ENCODE results near the gene S100A6.
"Not testable (repeated sequence)": the region's sequence is repeated elsewhere in the genome, so short reads cannot be mapped to it uniquely, and the experiment has no call there.

S100A6 gene

DNA sequence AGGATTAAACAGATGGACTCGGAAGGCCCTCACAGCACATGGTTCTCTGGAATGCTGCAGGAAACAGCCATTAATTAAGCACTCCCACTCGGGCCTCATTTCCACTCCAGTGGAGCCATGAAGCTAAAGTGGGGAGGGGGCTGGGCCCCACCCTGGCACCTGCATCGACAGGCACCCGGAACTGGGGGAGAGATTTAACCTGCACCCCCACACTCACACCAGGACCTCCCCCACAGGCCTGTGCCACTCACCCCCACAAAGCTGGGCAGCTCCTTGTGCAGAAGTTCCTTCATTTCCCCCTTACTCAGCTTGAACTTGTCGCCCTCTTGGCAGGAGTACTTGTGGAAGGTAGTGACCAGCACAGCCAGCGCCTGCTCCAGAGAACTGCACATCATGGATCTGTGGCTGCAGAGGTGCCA lies 27.7 kb upstream of the S100A6 start:
- no peak for DNase-seq

DNA sequence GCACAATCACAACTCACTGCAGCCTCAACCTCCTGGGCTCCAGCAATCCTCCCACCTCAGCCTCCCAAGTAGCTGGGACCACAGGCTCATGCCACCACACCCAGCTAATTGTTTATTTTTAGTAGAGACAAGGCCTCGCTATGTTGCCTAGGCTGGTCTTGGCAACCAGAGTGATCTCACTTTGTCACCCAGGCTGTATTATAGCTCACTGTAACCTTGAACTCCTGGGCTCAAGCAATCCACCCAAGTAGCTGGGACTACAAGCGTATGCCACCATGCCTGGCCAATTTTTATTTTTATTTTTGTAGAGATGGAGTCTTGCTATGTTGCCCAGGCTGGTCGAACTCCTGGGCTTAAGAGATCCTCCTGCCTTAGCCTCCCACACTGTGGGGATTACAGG lies 26.2 kb upstream of the S100A6 start:
- not testable (repeated sequence) for DNase-seq

DNA sequence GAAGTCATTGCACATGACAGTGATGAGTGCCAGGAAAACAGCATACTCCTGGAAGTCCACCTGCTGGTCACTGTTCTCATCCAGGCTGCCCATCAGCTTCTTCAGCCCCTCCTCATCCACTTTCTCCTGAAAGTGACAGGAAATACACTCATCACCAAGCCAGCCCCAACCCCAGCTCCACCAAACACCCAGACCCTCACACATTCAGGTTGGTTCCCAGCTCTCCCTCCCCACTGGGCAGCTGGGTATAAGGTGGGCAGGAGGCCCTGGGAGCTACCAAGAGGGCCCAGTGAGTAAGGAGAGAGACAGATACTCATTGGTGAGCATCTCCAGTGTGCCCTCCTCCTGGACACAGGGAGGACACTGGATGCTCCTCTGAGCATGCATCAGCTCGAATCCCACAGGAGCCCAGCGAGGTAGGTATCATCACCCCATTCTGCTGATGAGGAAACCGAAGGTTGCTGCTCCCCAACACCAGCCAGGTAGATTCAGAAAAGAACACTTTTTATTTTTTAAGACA lies 25.7 kb upstream of the S100A6 start:
- DNase-seq: no peak

DNA sequence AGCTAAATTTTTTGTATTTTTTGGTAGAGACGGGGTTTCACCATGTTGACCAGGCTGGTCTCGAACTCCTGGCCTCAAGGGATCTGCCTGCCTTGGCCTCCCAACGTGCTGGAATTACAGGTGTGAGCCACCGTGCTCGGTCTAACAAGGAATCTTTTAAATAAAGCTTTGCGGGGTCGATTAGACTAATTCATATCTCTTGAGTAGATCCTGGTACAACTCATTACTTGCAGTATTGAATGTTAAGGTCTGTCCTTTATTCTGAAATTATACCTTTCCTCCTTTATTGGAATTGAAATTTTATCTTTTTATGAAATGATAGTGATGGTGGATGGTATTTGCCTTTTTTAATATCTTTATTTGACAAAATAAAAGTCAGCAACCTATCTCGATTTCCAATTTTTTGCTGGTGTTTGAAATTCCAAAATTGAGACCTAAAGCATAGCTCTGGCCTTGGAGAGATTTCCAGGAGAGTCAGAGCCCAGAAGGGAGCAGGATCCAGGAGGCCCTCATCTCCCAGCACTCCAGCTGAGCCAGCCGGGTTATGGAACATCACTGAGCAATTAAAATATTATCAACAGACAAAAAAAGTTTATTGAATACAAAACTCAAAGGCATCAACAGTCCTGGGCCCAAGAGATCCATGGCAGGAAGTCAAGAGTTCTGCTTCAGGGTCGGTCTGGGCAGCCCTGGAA lies 25.1 kb upstream of the S100A6 start:
- DNase-seq: no peak

DNA sequence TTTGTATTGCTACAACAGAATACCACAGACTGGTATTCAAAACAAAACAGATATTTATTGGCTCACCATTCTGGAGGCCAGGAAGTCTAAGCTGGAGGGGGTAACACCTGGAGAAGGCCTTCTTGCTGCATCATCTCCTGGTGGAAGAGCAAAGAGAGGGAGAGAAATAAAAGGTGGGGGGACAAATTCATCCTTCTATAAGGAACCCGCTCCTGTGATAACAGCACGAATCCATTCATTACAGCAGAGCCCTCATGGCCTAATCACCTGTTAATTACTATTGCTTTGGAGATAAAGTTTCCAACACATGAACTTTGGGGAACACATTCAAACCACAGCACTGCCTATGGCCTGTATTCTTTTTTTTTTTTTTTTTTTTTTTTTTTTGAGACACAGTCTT lies 24.4 kb upstream of the S100A6 start:
- DNase-seq: no peak

DNA sequence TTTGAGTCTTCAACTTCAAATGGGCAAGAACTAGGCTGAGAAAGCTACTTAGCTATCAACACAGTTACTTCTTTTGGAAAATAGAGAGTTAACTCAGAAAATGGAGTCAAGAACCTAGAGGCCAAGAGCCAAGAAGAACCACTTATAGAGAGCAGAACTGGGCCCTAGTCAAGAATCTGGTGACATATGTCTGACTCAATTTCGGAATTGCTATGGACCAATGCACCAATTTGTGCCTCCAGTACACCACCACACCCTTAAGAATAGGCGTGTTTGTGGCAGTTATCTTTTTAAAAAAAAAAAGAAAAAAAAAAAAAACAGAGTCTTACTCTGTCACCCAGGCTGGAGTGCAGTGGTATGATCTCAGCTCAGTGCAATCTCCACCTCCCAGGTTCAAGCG lies 22.1 kb upstream of the S100A6 start:
- no peak for DNase-seq

DNA sequence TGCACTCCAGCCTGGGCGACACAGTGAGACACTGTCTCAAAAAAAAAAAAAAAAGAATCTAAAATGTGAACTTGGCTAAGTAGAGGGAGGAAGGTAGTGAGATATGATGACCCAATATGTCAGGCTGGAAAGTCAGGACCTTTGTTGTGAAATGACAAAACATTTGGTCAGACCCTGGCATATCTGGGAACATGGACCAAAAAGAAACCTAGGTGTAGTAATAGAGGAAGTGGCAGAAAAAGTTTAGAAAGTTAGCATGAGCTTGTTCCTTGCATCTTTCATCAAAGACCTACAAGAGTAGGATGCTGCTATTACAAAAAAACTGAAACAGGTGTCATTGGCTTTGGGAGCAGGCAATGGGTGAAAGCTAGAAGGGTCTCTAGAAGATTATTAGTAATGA lies 20.6 kb upstream of the S100A6 start:
- DNase-seq: no peak

DNA sequence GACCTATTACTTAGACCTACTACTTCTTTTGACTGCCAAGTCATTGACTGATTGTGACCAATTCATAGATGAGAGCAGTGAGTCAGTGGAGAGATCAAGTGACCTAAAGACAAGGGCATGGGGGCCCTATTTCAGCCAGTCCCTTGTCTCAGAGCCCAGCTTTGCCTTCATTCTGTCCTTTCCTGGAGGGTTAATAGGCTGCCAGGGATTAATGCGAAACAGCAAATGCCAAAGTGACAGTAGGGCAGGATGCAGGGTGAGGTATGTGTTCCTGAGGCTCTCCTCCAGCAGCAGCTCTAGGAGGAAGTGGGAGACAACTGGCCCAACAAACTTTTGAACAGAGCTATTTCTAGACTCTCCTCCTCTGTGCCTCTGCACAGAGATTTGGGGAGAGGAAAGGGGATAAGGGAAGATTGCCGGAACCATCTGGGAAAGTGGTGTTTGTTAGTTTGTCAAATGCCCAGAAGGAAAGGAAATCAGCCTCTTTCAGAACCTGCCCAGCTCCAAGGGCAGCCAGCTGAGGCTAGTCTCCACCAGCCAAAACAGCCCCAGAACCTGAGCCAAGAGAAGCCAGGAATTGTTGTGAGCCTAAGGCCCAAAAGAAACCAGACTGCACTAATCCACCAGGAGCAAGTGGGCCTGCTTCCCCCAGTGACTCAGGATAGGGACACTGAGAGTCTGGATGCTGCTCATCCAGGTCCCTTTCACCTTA lies 18.2 kb upstream of the S100A6 start:
- DNase-seq: no peak

DNA sequence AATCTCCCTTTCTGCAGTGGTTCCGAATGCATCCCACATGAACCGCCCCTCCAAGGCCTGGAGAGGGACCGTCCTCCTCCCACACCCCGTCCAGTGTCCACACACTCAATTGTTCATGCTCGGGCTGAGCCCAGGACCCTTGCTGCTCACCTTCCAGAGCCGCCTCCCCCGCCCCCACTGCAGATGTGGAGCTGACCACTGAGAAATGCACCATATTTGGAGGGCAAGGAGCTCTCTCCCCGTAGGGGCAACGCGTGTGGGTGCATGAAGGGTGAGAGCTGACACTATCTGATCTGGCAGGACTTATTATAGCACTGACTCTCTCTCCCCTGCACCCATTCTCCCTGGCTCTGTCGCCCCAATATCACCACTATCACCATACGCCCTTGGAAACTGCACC lies 17.3 kb upstream of the S100A6 start:
- DNase-seq: no peak

DNA sequence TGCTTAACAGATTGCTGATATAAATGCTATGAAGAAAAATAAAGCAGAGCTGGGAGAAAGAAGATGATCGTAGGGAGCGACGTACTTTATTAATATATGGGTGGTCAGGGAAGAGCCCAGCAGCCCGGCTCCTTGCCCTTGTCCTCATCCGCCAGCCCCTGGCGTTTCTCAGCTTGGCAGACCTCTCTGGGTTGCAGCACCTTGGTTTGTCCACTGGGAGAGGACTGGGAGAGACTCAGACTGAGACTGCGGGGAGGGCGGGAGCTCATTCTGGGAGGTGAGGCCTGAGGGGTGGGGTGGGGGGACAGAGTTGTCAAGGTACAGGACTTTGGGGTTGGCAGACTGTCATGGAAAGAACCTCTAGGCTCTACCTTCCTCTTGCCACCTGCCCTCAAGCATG lies 16.5 kb upstream of the S100A6 start:
- DNase-seq: no peak

DNA sequence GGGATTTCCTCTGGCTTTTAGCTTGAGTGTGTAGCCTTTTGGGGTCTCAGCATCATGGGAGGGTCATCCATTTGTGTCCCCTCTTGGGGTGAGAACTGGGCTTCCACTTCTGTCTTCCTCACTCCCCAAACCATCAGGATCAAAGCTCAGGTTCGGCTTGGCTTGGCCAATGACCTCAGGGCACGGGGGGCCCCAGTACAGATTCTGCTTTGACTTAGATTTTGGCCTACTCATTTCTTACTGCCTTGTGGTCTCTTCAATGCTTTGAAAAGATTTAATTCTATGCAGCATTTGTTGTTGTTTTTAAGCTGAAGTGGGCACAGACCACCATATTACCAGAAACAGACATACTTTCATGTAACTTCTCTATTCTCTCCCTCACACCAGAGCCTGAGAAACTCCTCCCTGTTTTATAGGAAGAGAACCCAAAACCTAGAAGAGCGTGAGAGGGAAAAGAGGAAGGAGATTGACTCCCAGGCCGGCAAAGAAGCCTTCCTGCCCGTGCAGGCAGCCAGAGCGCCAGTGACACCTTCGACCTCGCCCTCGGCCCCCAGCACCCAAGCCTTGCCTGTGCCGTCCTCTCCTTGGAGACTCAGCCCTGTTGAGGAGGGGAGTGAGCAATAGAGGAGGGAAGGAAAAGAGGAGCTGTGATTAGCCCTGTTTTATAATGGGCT lies 15.2 kb upstream of the S100A6 start:
- no peak for DNase-seq

DNA sequence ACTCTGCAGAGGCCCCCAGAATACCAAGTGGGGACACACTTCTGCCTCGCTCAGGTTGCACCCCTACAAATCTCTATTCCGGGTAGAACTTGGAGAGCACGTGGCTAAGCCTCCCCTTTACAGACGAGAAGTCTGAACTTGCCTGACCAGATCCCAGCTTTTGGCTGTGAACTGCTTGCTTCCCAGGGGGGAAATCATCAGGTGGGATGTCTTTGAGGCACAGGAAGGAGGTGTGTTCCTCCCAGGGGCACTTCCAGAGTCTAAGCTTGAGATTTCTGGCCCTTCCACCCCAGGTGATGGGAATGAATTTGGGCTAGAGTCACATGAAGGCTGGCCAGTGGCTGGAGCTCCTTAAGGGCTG lies 14.6 kb upstream of the S100A6 start:
- no peak for DNase-seq

DNA sequence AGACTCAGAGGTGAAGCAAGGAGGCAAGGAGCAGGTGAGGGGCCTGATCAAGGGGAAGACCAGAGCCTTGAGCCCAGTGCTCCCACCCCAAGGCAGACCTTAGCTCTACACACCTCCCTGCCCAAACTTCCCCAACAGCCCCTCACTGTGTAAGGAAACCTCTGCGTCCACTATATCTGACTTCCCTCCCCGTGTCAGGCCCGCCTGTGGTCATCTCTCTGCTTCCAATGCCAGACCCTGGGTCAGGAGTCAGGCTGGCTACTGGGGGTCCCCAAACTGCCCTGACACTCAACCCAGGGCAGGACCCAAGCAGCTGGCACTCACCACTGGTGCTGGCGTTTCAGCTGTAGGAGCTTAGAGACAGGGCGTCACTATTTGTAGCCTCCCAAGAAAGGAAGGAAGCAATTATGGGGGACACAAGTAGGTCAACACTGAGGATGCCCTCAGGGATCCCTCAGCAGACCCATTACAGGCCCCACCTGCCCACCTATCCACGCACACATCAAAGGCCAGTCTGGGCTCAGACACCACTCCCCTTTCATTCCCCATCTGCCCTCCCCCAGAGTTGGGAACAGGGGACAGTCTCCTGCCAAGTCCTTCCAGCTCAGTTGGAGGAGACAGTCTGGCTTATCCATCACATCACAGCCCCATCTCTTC lies 14.1 kb upstream of the S100A6 start:
- no peak for DNase-seq

DNA sequence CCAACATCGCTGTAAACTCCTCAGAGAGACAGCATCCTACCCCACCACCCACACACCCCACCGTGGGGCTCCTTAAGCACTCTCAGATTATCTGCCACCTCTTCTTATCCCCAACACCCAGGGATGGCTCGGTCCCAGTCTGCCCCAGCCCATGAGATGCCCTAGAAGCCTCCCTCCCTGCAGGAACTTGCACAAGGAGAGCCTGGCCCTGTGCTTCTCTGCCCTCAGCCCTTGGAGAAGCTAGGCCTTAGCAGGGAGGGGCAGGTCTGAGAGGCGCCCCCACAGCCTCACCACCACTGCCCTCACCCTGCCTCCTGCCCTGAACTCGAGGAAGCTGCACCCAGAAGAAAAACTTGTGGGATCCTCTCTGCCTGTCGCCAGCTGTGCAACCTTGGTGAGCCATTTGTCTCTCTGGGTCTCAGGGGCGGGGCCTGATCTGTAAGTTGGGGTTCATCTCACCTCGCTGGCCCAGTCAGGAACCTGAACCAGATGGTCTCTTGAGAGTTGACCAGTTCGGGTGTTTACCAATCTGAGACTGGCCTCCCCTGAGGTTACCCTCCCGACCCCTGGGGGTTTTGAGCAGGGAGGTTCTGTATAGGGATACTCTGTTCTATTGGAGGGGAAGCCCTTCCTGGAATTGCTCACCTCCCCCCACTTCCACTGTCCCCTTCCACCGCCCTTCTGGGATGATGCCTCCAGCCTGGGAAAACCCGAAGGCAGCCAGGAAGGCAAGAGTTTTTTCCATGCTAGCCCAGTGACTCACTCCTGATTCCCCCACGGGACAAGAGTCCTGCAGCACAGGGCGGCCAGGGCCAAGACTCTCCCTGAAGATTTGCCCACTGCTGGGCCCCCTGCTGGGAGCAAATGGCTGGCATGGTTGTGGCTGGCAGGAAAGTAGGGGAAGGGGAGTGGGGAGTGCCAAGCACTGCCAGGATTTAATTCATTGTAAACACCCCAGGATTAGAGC lies 13.2 kb upstream of the S100A6 start, which contains the start of gene S100A3:
Gene S100A3, minus strand, starts transcription at position 537 of the 967 bp plus-strand sequence. CDS start 773 bp downstream, outside the sequence.
- no peak for DNase-seq

DNA sequence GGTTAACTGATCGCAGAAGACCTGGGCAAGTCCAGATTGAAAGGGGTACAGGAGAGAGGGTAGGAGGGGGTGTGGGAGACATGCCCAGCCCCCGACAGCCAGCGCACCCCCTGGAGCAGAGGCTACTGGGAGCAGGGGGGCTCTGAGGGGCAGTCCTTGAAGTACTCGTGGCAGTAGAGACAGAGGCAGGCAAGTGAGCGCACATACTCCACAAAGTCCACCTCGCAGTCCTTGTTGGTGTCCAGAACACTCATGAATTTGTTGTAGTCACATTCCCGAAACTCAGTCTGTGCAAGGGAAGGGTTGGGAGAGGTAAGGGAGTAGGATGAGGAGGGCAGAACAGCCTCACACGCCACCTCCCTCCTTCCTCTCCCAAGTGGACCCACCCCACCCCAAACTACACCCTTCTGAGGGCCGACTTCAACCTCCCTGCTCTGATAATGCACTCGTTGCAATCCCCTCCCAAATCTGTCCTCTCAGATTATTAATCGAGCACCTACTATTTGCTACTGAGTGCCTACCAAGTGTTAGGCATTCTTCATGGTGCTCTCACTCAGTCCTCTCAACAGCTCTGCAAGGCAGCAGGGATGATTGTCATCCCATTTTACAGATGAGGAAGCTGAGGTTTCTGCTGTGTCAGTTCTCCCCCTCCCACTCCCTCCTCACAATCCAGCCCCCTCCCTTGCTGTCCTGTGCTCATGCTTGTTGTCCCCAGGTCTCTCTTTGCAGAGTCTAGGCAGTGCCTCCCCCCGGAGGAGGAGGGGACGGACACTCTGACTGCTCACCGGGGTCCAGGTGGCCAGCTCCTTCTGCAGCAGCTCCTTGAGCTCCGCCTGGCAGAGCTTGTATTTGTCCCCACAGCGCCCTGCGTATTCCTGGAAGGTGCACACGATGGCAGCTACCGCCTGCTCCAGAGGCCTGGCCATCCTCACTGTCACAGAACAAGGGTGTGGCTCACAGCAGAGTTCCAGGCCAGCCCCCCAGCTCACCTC lies 12.1 kb upstream of the S100A6 start:
- no peak for DNase-seq

DNA sequence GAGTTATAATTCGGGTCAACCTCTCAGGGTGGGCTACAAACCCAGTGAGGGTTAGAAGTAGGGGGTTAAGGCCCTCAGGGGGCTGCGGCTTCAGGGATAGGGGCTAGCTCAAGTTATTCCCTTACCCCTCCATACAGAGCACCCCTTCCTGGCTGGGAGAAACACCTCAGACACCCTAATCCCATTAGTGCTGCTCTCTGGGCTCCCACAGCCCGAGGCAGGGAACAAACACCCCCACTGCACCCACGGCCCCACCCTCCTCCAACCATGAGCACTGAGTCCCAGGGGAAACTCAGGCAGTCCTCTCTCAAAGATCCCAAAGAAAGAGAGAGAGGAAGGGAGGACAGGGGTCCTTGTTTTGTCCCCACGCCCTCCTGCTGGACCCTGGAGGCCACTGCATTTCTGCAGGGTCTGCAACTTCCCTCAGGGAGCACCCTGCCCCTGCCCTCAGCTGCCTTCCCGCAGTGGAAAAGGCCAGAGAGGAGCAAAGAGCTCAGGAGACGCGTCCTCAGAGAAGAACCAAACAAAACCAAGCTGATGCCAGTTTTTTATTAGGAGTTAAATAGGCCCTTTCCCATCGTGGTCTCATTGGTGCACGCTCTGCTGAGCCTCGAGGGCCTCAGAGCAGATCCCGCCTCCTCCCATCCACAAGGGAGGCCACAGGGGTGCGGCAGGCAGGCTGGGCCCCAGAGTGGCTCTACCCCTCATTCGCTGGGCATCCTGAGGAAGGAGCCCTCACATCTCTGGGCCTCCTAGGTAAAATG lies 11.2 kb upstream of the S100A6 start:
- DNase-seq: no peak

DNA sequence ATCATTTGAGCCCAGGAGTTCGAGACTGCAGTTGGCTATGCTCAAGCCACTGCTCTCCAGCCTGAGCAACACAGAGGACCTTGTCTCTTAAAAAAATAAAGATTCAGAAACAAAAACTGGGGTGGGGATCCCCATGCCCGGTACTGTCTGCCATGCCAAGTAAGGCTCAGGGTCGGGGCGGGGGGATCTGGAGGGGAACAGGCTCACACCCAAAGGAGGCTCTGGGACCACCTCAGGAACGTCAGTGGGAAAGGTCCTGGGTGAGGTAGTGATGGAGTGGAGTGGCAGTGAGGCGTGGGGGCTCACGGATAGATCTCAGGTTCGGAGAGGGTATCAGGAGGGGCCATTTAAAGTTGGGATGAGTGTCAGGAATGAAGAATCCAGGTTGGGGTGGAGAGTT lies 10.6 kb upstream of the S100A6 start:
- DNase-seq: no peak

DNA sequence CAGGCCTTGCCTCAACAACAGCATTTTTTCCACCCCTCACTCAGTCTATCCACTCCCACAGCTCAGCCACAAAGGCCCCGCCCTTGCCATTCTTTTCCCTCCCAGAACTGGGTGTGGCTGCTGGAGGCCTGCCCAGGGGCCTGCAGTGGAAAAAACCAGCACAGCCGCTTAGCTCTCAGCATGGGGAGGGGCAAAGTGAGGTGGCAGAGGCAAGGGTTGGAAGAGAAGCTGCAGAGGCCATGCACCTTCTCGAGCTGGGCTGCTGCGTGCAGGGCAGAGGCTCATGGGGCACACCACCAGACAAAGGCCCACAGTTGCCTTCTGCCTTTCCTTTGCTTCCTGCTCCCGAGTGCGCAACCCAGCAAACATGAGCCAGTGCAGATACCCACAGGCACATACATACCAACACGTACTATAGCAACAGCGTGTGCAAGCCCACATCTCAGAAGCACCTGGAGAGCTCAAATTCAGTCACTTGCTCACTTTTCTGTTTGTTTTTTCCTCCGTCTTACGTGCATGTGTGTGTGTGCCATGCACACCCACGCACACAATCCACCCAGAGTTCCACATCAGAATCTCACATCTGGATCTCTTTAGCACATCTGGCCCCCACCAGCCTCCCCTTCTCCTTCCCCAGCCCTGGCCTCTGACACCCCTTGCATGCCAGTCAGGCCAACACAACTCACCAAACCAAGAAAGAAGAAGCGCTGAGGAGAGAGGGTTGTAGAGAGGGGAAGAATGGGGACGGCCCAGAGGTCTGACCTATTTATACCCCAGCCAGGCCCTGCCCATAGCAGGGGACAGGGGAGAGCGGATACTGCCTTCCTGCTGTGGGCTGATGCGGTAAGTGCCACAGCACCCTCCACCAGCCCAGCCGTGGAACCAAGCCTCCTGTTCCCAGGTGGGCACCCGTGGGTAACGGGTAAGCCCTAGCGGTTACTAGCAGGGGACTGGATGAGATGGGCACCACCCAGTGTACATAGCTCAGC lies 9.6 kb upstream of the S100A6 start, which contains the start of gene S100A4:
Gene S100A4, minus strand, starts transcription at position 740 of the 989 bp plus-strand sequence. CDS start 1,012 bp downstream, outside the sequence.
- peak; percentile 78 to 80 for DNase-seq
